CD8-positive, alpha-beta memory T cell (primary cell): ENCODE data around the gene CDK9. TPM values are rescaled to one million over a fixed set of nuclear protein-coding genes. Genes with fewer than 3 reads are reported as not detected.

Experiments
- CTCF ChIA-PET: fragments of 350-600 bp; sonication (Branson Sonifier 250); formaldehyde crosslinking; loops from one replicate; lab custom pipeline; 2021; ENCODE audit warnings: antibody characterized with exemption; lab: Charles Lee
- POLR2A ChIA-PET: fragments of 350-600 bp; sonication (Branson Sonifier 250); formaldehyde crosslinking; loops from one replicate; lab custom pipeline; 2021; ENCODE audit warnings: antibody characterized with exemption; lab: Charles Lee
- DNase-seq, 5 donors: peaks; one replicate each; pipeline versions ENCODE4 v3.0.0 to v3.0.0-alpha.2; 2020 to 2022; ENCODE audit warnings: mixed read lengths in 1 of 5
- H3K27ac ChIP-seq: one replicate; pipeline ENCODE4 v1.7.0; 2013; ENCODE audit warnings: low read depth, mild to moderate bottlenecking, low read length, moderate library complexity
- H3K27me3 ChIP-seq: 2 replicates; pipeline ENCODE4 v1.7.0; 2013; ENCODE audit warnings: low read length, mild to moderate bottlenecking; ENCODE audit not compliant: insufficient read depth, poor library complexity, severe bottlenecking
- H3K36me3 ChIP-seq: 2 replicates; pipeline ENCODE4 v1.7.0; 2013; ENCODE audit warnings: mild to moderate bottlenecking, low read length, moderate library complexity; ENCODE audit not compliant: insufficient read depth
- H3K4me1 ChIP-seq: 2 replicates; pipeline ENCODE4 v1.7.0; 2013; ENCODE audit warnings: mild to moderate bottlenecking, low read length, moderate library complexity; ENCODE audit not compliant: insufficient read depth
- H3K4me3 ChIP-seq: 2 replicates; pipeline ENCODE4 v1.7.0; 2013; ENCODE audit warnings: mild to moderate bottlenecking, low read length
- H3K9me3 ChIP-seq: 2 replicates; pipeline ENCODE4 v1.7.0; 2013; ENCODE audit warnings: mild to moderate bottlenecking, low read length
- H3K27ac Mint-ChIP-seq, 8 donors: one replicate each; pipeline ENCODE4 v1.8.0; 2020 to 2021; ENCODE audit warnings: mixed read lengths in 8 of 8, mild to moderate bottlenecking in 6 of 8, inconsistent platforms in 3 of 8, moderate library complexity in 3 of 8
- H3K27me3 Mint-ChIP-seq, 2 donors: one replicate each; pipeline ENCODE4 v1.8.0; 2020 to 2021; ENCODE audit warnings: mixed read lengths in 2 of 2, mild to moderate bottlenecking in 1 of 2, moderate library complexity in 1 of 2
- H3K36me3 Mint-ChIP-seq, 3 donors: one replicate each; pipeline ENCODE4 v1.8.0; 2020 to 2021; ENCODE audit warnings: mixed read lengths in 3 of 3, inconsistent platforms in 1 of 3, mild to moderate bottlenecking in 1 of 3
- H3K4me1 Mint-ChIP-seq, 3 donors: one replicate each; pipeline ENCODE4 v1.8.0; 2020 to 2021; ENCODE audit warnings: mixed read lengths in 3 of 3, inconsistent platforms in 1 of 3, mild to moderate bottlenecking in 1 of 3
- H3K4me3 Mint-ChIP-seq, 7 donors: one replicate each; pipeline ENCODE4 v1.8.0; 2020 to 2021; ENCODE audit warnings: mixed read lengths in 7 of 7, mild to moderate bottlenecking in 6 of 7, moderate library complexity in 4 of 7, inconsistent platforms in 2 of 7
- H3K9me3 Mint-ChIP-seq, 5 donors: one replicate each; pipeline ENCODE4 v1.8.0; 2020 to 2022; ENCODE audit warnings: mixed read lengths in 5 of 5, mild to moderate bottlenecking in 3 of 5, moderate library complexity in 2 of 5, inconsistent platforms in 1 of 5
- polyA plus RNA-seq: library from polyadenylated mRNA; unstranded; fragments of 300-500 nt; fragmentation: Illumina TruSeq; gene quantifications from one replicate; pipeline ENCODE4 v1.2.3, GENCODE V29; 2021
- total RNA-seq, 2 experiments: library from RNA; stranded (reverse); gene quantifications; one replicate each; pipeline ENCODE4 v1.2.3, GENCODE V29; 2021

Gene CDK9
- total and polyA plus RNA-seq, 3 experiments from 2014 or later, result 72.3 to 111 (median 108) TPM

DNA sequence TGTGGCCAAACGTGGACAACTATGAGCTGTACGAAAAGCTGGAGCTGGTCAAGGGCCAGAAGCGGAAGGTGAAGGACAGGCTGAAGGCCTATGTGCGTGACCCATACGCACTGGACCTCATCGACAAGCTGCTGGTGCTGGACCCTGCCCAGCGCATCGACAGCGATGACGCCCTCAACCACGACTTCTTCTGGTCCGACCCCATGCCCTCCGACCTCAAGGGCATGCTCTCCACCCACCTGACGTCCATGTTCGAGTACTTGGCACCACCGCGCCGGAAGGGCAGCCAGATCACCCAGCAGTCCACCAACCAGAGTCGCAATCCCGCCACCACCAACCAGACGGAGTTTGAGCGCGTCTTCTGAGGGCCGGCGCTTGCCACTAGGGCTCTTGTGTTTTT lies 3.3 kb downstream of the CDK9 start:
- Mint-ChIP-seq H3K36me3 (peaks cover 5 to 71% (median 10%) of the 10 kb centered on the region in 3 donors), H3K4me3 (peak overlapping the region in 3 of 7 donors; percentile 13 to 82 (median 32))

GRCh38 chr9:127790094-127790855 lies 4.4 kb downstream of the CDK9 start:
- H3K27ac Mint-ChIP-seq, result peak overlapping the region in 3 of 8 donors; percentile 35 to 73 (median 68)
- H3K27me3 Mint-ChIP-seq, result peaks cover 0 to 4% of the 10 kb centered on the region in 2 donors
- H3K36me3 ChIP-seq, result peaks cover 38% of the 10 kb centered on the region
- H3K4me3 ChIP-seq, result no peak overlapping the region
- H3K36me3 Mint-ChIP-seq, result peaks cover 5 to 72% (median 10%) of the 10 kb centered on the region in 3 donors
- no peaks in the 10 kb centered on the region for H3K9me3 ChIP-seq
- no peak overlapping the region for H3K27ac ChIP-seq
- H3K9me3 Mint-ChIP-seq, result no peaks in the 10 kb centered on the region
- DNase-seq, result no peak
- POLR2A ChIA-PET, result interaction anchor here (0.7 kb wide), 2 partner anchors 47 to 116 kb away, joined by 3 to 4 read pairs; no protein-coding TSS in a partner anchor
- CTCF ChIA-PET, result interaction anchor here (0.9 to 3.4 kb wide), 2 partner anchors 33 to 80 kb away, joined by 3 to 21 read pairs; no protein-coding TSS in a partner anchor
- no peaks in the 10 kb centered on the region for H3K27me3 ChIP-seq
- H3K4me1 ChIP-seq, result peaks cover 14% of the 10 kb centered on the region
- peak overlapping the region in 2 of 7 donors; percentile 37 to 61 for H3K4me3 Mint-ChIP-seq
- peaks cover 27 to 46% (median 35%) of the 10 kb centered on the region in 3 donors for H3K4me1 Mint-ChIP-seq

More for the DNA sequence above, 3.3 kb downstream of the CDK9 start:
- Mint-ChIP-seq H3K9me3 (no peaks in the 10 kb centered on the region), H3K4me1 (peaks cover 34 to 54% (median 43%) of the 10 kb centered on the region in 3 donors), H3K27me3 (peaks cover 0 to 4% of the 10 kb centered on the region in 2 donors), H3K27ac (peak overlapping the region in 1 of 8 donors; percentile 98)
- Histone ChIP-seq H3K27me3 (no peaks in the 10 kb centered on the region), H3K27ac (no peak overlapping the region), H3K4me3 (no peak overlapping the region), H3K36me3 (peaks cover 38% of the 10 kb centered on the region), H3K9me3 (no peaks in the 10 kb centered on the region), H3K4me1 (peaks cover 22% of the 10 kb centered on the region)
- no peak for DNase-seq
- POLR2A ChIA-PET, result no interaction called here
- CTCF ChIA-PET, result interaction anchor here (0.7 to 3.4 kb wide), 2 partner anchors 81 to 132 kb away, joined by 3 to 21 read pairs; no protein-coding TSS in a partner anchor

DNA sequence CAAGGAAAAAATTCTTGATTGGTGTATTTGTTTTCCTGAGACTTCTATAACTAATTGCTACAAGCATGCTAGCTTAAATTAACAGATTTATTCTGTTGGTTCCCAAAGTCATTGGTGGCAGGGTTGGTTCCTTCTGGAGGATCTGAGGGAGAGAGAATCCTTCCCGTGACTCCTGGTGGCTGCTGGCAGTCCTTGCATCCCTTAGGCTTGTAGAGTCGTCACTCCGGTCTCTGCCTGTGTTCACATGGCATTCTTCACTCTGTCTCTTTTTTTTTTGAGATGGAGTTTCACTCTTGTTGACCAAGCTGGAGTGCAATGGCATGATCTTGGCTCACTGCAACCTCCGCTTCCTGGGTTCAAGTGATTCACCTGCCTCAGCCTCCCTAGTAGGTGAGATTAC lies 5.3 kb downstream of the CDK9 start:
- Histone ChIP-seq H3K36me3 (peaks cover 38% of the 10 kb centered on the region), H3K9me3 (no peaks in the 10 kb centered on the region), H3K4me1 (peaks cover 19% of the 10 kb centered on the region), H3K27me3 (no peaks in the 10 kb centered on the region), H3K4me3 (no peak overlapping the region), H3K27ac (no peak overlapping the region)
- H3K4me3 Mint-ChIP-seq, result no peak overlapping the region
- POLR2A ChIA-PET, result interaction anchor here (0.7 kb wide), 2 partner anchors 48 to 115 kb away, joined by 3 to 4 read pairs; no protein-coding TSS in a partner anchor
- H3K36me3 Mint-ChIP-seq, result peaks cover 5 to 70% (median 10%) of the 10 kb centered on the region in 3 donors
- DNase-seq, result no peak
- H3K9me3 Mint-ChIP-seq, result no peaks in the 10 kb centered on the region
- peaks cover 0 to 4% of the 10 kb centered on the region in 2 donors for H3K27me3 Mint-ChIP-seq
- peak overlapping the region in 1 of 8 donors; percentile 77 for H3K27ac Mint-ChIP-seq
- peaks cover 29 to 51% (median 40%) of the 10 kb centered on the region in 3 donors for H3K4me1 Mint-ChIP-seq
- CTCF ChIA-PET, result interaction anchor here (0.9 to 2.4 kb wide), 2 partner anchors 34 to 56 kb away, joined by 3 to 9 read pairs; partner anchors contain the start of gene TOR2A

GRCh38 chr9:127792417-127793031 lies 6.7 kb downstream of the CDK9 start:
- H3K36me3 Mint-ChIP-seq, result peaks cover 5 to 57% (median 10%) of the 10 kb centered on the region in 3 donors
- peaks cover 31% of the 10 kb centered on the region for H3K36me3 ChIP-seq
- ChIA-PET CTCF (interaction anchor here (0.8 to 2.4 kb wide), 7 partner anchors 23 to 203 kb away, joined by 3 to 12 read pairs (median 4); partner anchors contain the start of gene TOR2A), POLR2A (interaction anchor here (0.5 to 1.0 kb wide), 5 partner anchors 10 to 112 kb away, joined by 3 to 5 read pairs (median 4); partner anchors contain the start of gene FPGS)
- no peaks in the 10 kb centered on the region for H3K9me3 ChIP-seq
- peak overlapping the region in 2 of 7 donors; percentile 28 to 41 for H3K4me3 Mint-ChIP-seq
- H3K27ac ChIP-seq, result no peak overlapping the region
- H3K27me3 ChIP-seq, result no peaks in the 10 kb centered on the region
- H3K27me3 Mint-ChIP-seq, result no peaks in the 10 kb centered on the region
- DNase-seq, result no peak
- H3K27ac Mint-ChIP-seq, result peak overlapping the region in 4 of 8 donors; percentile 9 to 56 (median 47)
- H3K4me3 ChIP-seq, result no peak overlapping the region
- peaks cover 26% of the 10 kb centered on the region for H3K4me1 ChIP-seq
- H3K9me3 Mint-ChIP-seq, result no peaks in the 10 kb centered on the region
- peaks cover 30 to 52% (median 44%) of the 10 kb centered on the region in 3 donors for H3K4me1 Mint-ChIP-seq

DNA sequence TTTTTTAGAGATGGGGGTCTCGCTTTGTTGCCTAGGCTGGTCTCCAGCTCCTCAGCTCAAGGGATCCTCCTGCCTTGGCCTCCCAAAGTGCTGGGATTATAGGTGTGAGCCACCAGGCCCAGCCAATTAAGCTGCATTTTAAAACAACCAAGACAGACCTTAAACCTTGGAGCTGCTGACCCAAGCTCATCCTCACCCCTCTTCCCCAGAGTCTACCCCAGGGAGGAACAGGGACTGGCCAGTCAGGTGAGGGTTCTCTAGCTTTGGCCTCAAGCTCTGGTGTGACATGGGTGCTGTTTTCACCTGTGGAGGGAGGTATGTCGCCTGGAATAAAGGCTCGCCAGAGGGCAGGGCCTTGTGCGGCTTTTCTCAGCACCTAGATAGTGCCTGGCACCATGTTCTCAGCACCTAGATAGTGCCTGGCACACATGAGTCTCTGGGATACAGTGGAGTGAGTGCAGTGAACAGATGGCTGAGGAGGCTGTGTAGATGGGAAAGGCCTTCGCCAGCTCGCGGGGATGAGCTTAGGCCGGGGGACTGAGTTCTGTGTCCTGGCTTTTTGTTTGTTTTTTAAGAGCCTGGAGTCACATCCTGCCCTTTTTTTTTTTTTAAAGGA lies 7.4 kb downstream of the CDK9 start:
- no peaks in the 10 kb centered on the region for H3K9me3 ChIP-seq
- no peak for DNase-seq
- H3K4me3 Mint-ChIP-seq, result no peak overlapping the region
- H3K4me1 ChIP-seq, result peaks cover 22% of the 10 kb centered on the region
- H3K36me3 Mint-ChIP-seq, result peaks cover 5 to 50% (median 10%) of the 10 kb centered on the region in 3 donors
- H3K4me3 ChIP-seq, result no peak overlapping the region
- H3K27me3 ChIP-seq, result no peaks in the 10 kb centered on the region
- H3K4me1 Mint-ChIP-seq, result peaks cover 30 to 53% (median 41%) of the 10 kb centered on the region in 3 donors
- peaks cover 24% of the 10 kb centered on the region for H3K36me3 ChIP-seq
- H3K27ac ChIP-seq, result no peak overlapping the region
- no peaks in the 10 kb centered on the region for H3K27me3 Mint-ChIP-seq
- CTCF ChIA-PET, result interaction anchor here (1.4 to 2.4 kb wide), 5 partner anchors 58 to 204 kb away, joined by 3 to 12 read pairs (median 6); partner anchors contain the start of gene TOR2A
- H3K9me3 Mint-ChIP-seq, result no peaks in the 10 kb centered on the region
- POLR2A ChIA-PET, result interaction anchor here (0.7 to 1.0 kb wide), 3 partner anchors 9 to 68 kb away, joined by 3 to 5 read pairs (median 4); partner anchors contain the start of gene FPGS
- peak overlapping the region in 1 of 8 donors; percentile 57 for H3K27ac Mint-ChIP-seq

GRCh38 chr9:127794001-127794791 lies 8.4 kb downstream of the CDK9 start:
- no peaks in the 10 kb centered on the region for H3K27me3 ChIP-seq
- H3K4me1 ChIP-seq, result peaks cover 22% of the 10 kb centered on the region
- CTCF ChIA-PET, result interaction anchor here (1.0 to 1.7 kb wide), 2 partner anchors 76 kb away, joined by 3 to 12 read pairs; no protein-coding TSS in a partner anchor
- Mint-ChIP-seq H3K27ac (peak overlapping the region in 1 of 8 donors; percentile 61), H3K4me1 (peaks cover 27 to 50% (median 32%) of the 10 kb centered on the region in 3 donors), H3K4me3 (no peak overlapping the region), H3K9me3 (no peaks in the 10 kb centered on the region), H3K27me3 (no peaks in the 10 kb centered on the region), H3K36me3 (peaks cover 5 to 40% (median 9%) of the 10 kb centered on the region in 3 donors)
- POLR2A ChIA-PET, result no interaction called here
- no peak for DNase-seq
- no peaks in the 10 kb centered on the region for H3K9me3 ChIP-seq
- H3K27ac ChIP-seq, result no peak overlapping the region
- H3K36me3 ChIP-seq, result peaks cover 14% of the 10 kb centered on the region
- H3K4me3 ChIP-seq, result no peak overlapping the region
